HCT116 (cell line): ENCODE results near the gene ARHGAP10. TPM values are rescaled to one million over a fixed set of nuclear protein-coding genes. Genes with fewer than 3 reads are reported as not detected.

Experiments
- ATAC-seq: fragments of 200-7000 bp; cut with Tn5 transposase; 2 replicates; pipeline ENCODE4 v1.9.1; 2020; ENCODE audit warnings: mild to moderate bottlenecking, moderate library complexity
- BruUV-seq: library from RNA; stranded (reverse); fragments of 400-500 nt; replicated peaks from 2 replicates; lab custom pipeline; 2021; lab: Mats Ljungman, UMichigan
- CTCF ChIA-PET: fragments of 300-600 bp; sonication (Branson Sonifier 250); formaldehyde crosslinking; loops from one replicate; lab custom pipeline; 2021; ENCODE audit warnings: antibody characterized with exemption; lab: Charles Lee
- POLR2A ChIA-PET: fragments of 300-600, 350-600 bp; sonication (Branson Sonifier 250); formaldehyde crosslinking; loops from one replicate; lab custom pipeline; 2021; ENCODE audit warnings: antibody characterized with exemption; lab: Charles Lee
- RAD21 ChIA-PET, 2 experiments: fragments of 300-600 bp; sonication (Branson Sonifier 250); formaldehyde crosslinking; loops; one replicate each; lab custom pipeline; 2023; ENCODE audit warnings: low total read pairs in 2 of 2; ENCODE audit not compliant: uncharacterized antibody in 2 of 2, unreplicated experiment in 2 of 2, low non-redundant PET in 1 of 2; lab: Charles Lee
- DNase-seq: peaks from one replicate; pipeline ENCODE4 v3.0.0-alpha.2; 2010; ENCODE audit warnings: low read depth, low spot score
- H2AFZ ChIP-seq: fragments of 200-600 bp; shearing (Covaris generic), sonication (generic); 2 replicates; pipeline ENCODE4 v1.6.1; 2017; ENCODE audit warnings: low read depth, mixed run types, mixed read lengths, antibody characterized with exemption, low read length; ENCODE audit not compliant: poor library complexity, severe bottlenecking
- H3K27ac ChIP-seq: 2 replicates; pipeline ENCODE4 v1.5.1; 2012; ENCODE audit warnings: low read depth, low read length
- H3K27me3 ChIP-seq: fragments of 200-600 bp; sonication (generic); 2 replicates; pipeline ENCODE4 v1.6.1; 2016; ENCODE audit warnings: mixed run types, low read length, mixed read lengths; ENCODE audit not compliant: insufficient read depth
- H3K36me3 ChIP-seq, 2 experiments: fragments of 200-500 bp in 1 of 2; fragments of 200-600 bp in 1 of 2; sonication (Bioruptor generic) in 1 of 2; sonication (generic) in 1 of 2; 2 replicates each; pipeline versions ENCODE4 v1.5.1 to v1.6.1; 2014 to 2016; ENCODE audit warnings: low read length in 2 of 2, inconsistent platforms in 1 of 2, mixed read lengths in 1 of 2, mixed run types in 1 of 2; ENCODE audit not compliant: insufficient read depth in 2 of 2, control insufficient read depth in 1 of 2
- H3K4me1 ChIP-seq, 2 experiments: fragments of 200-600 bp in 1 of 2; sonication (generic) in 1 of 2; 2 replicates each; pipeline versions ENCODE4 v1.5.1 to v1.6.1; 2012 to 2017; ENCODE audit warnings: low read length in 2 of 2, inconsistent platforms in 1 of 2, mild to moderate bottlenecking in 1 of 2, mixed read lengths in 1 of 2, mixed run types in 1 of 2, moderate library complexity in 1 of 2; ENCODE audit not compliant: insufficient read depth in 2 of 2, control insufficient read depth in 1 of 2
- H3K4me2 ChIP-seq: fragments of 200-600 bp; sonication (generic); 2 replicates; pipeline ENCODE4 v1.6.1; 2017; ENCODE audit warnings: mixed run types, low read length, mixed read lengths
- H3K4me3 ChIP-seq, 2 experiments: fragments of 200-600 bp in 1 of 2; sonication (generic) in 1 of 2; replicated peaks in 1 of 2; 2 replicates each; pipeline ENCODE4 v1.5.1; 2011 to 2016; ENCODE audit warnings: low read length in 2 of 2, control low read depth in 1 of 2, low read depth in 1 of 2, mild to moderate bottlenecking in 1 of 2, mixed read lengths in 1 of 2, mixed run types in 1 of 2
- H3K79me2 ChIP-seq: fragments of 200-600 bp; sonication (generic); 2 replicates; pipeline ENCODE4 v1.6.1; 2017; ENCODE audit warnings: mild to moderate bottlenecking, mixed run types, low read length, moderate library complexity, mixed read lengths; ENCODE audit not compliant: insufficient read depth
- H3K9ac ChIP-seq: fragments of 200-600 bp; sonication (generic); 2 replicates; pipeline ENCODE4 v1.6.1; 2016; ENCODE audit warnings: low read length, mixed read lengths
- H3K9me2 ChIP-seq: fragments of 200-600 bp; sonication (generic), shearing (Covaris generic); 2 replicates; pipeline ENCODE4 v1.6.1; 2017; ENCODE audit warnings: mixed run types, mild to moderate bottlenecking, moderate library complexity; ENCODE audit not compliant: insufficient read depth
- H3K9me3 ChIP-seq, 2 experiments: fragments of 200-500 bp in 1 of 2; fragments of 200-600 bp in 1 of 2; sonication (Bioruptor generic) in 1 of 2; sonication (generic) in 1 of 2; 2 replicates each; pipeline ENCODE4 v1.6.1; 2014 to 2017; ENCODE audit warnings: low read length in 2 of 2, mixed read lengths in 2 of 2, inconsistent platforms in 1 of 2, low read depth in 1 of 2, mild to moderate bottlenecking in 1 of 2, mixed run types in 1 of 2, moderate library complexity in 1 of 2; ENCODE audit not compliant: control insufficient read depth in 1 of 2, insufficient read depth in 1 of 2
- H4K20me1 ChIP-seq: fragments of 200-600 bp; sonication (generic), shearing (Covaris generic); 2 replicates; pipeline ENCODE4 v1.6.1; 2017; ENCODE audit warnings: mixed run types, mild to moderate bottlenecking, moderate library complexity; ENCODE audit not compliant: insufficient read depth
- CBX3 ChIP-seq: IDR thresholded peaks from 2 replicates; pipeline ENCODE4 v1.6.1; 2012; ENCODE audit warnings: low read depth
- EGR1 ChIP-seq: IDR thresholded peaks from 2 replicates; pipeline ENCODE4 v1.6.1; 2012; ENCODE audit warnings: low read depth
- EZH2 ChIP-seq: fragments of 200-600 bp; sonication (generic); IDR thresholded peaks from 2 replicates; pipeline ENCODE4 v1.6.1; 2017; ENCODE audit warnings: antibody characterized with exemption, mixed run types
- EZH2phosphoT487 ChIP-seq: fragments of 200-600 bp; IDR thresholded peaks from 2 replicates; pipeline ENCODE4 v1.6.1; 2018; ENCODE audit warnings: antibody characterized with exemption, borderline replicate concordance
- POLR2A ChIP-seq: IDR thresholded peaks from 2 replicates; pipeline ENCODE4 v1.7.0; 2011; ENCODE audit warnings: borderline replicate concordance; ENCODE audit not compliant: insufficient read depth, insufficient read length; ENCODE audit errors: extremely low read depth
- POLR2AphosphoS5 ChIP-seq: IDR thresholded peaks from 2 replicates; pipeline ENCODE4 v1.6.1; 2011; ENCODE audit warnings: mild to moderate bottlenecking, low read depth, low read length, moderate library complexity
- RAD21 ChIP-seq: IDR thresholded peaks from 2 replicates; pipeline ENCODE4 v1.6.1; 2012; ENCODE audit warnings: low read depth, mild to moderate bottlenecking
- SIN3A ChIP-seq: IDR thresholded peaks from 2 replicates; pipeline ENCODE4 v1.6.1; 2012; ENCODE audit warnings: low read depth
- SP1 ChIP-seq: IDR thresholded peaks from 2 replicates; pipeline ENCODE4 v1.6.1; 2012; ENCODE audit warnings: low read depth
- SRF ChIP-seq: IDR thresholded peaks from 2 replicates; pipeline ENCODE4 v1.6.1; 2012; ENCODE audit warnings: low read depth
- TCF7L2 ChIP-seq: IDR thresholded peaks from 2 replicates; pipeline ENCODE4 v1.7.0; 2011; ENCODE audit warnings: borderline replicate concordance, inconsistent platforms; ENCODE audit not compliant: insufficient read depth, insufficient read length; ENCODE audit errors: extremely low read depth
- ZFX ChIP-seq: fragments of 450-650 bp; IDR thresholded peaks from 2 replicates; pipeline ENCODE4 v1.6.1; 2017
- ZNF274 ChIP-seq: fragments of 200-500 bp; sonication (Bioruptor generic); IDR thresholded peaks from 2 replicates; pipeline ENCODE4 v1.6.1; 2014; ENCODE audit warnings: mild to moderate bottlenecking, low read depth, low read length, inconsistent platforms
- intact Hi-C: fragments of 100-400 bp; cut with micrococcal nuclease; formaldehyde crosslinking; loops from 2 replicates; pipeline ENCODE4 v1.10.0; 2022
- total RNA-seq: library from RNA; stranded (reverse); gene quantifications from one replicate; pipeline ENCODE4 v1.2.1, GENCODE V29; 2021; ENCODE audit not compliant: unreplicated experiment
- TF ChIP-seq, protein P1 (sequence below): IDR thresholded peaks from 2 replicates; pipeline ENCODE4 v1.6.1; 2012; ENCODE audit warnings: low read depth
- TF ChIP-seq, protein P2 (sequence below): IDR thresholded peaks from 2 replicates; pipeline ENCODE4 v1.6.1; 2012
- TF ChIP-seq, protein P3 (sequence below): IDR thresholded peaks from 2 replicates; pipeline ENCODE4 v1.6.1; 2011; ENCODE audit warnings: mild to moderate bottlenecking, low read length, moderate library complexity; ENCODE audit not compliant: insufficient replicate concordance; ENCODE audit errors: extremely low read depth
- TF ChIP-seq, protein P4 (sequence below), 3 experiments: fragments of 200-600 bp in 1 of 3; sonication (generic) in 1 of 3; IDR thresholded peaks in 2 of 3; conservative IDR thresholded peaks in 1 of 3; 2 replicates each; pipeline ENCODE4 v1.5.1; 2012 to 2017; ENCODE audit warnings: low read depth in 2 of 3, low read length in 2 of 3, antibody characterized with exemption in 1 of 3, borderline replicate concordance in 1 of 3, control low read depth in 1 of 3, mild to moderate bottlenecking in 1 of 3, mixed read lengths in 1 of 3, mixed run types in 1 of 3, moderate library complexity in 1 of 3; ENCODE audit not compliant: insufficient read depth in 1 of 3

Gene ARHGAP10
- total RNA-seq, 1 experiment from 2014 or later: 24.7 TPM

- Histone ChIP-seq H3K79me2 (peaks cover 88% of the 10 kb centered on the region), H2AFZ (no peak overlapping the region), H4K20me1 (no peaks in the 10 kb centered on the region), H3K9me3 (no peaks in the 10 kb centered on the region), H3K27me3 (no peaks in the 10 kb centered on the region), H3K9ac (no peak overlapping the region), H3K4me3 (no peak overlapping the region), H3K4me2 (no peak overlapping the region), H3K27ac (no peak overlapping the region), H3K4me1 (peaks cover 23 to 28% of the 10 kb centered on the region in 2 experiments), H3K36me3 (no peaks in the 10 kb centered on the region), H3K9me2 (no peaks in the 10 kb centered on the region)
- ChIA-PET CTCF (no interaction called here), POLR2A (no interaction called here), RAD21 (no interaction called here)
- ATAC-seq (no peak), DNase-seq (no peak)
- TF ChIP-seq POLR2AphosphoS5 (no peak), SP1 (no peak), CBX3 (no peak), SRF (no peak), SIN3A (no peak), EZH2 (no peak), RAD21 (no peak), EGR1 (no peak), ZFX (no peak), ZNF274 (no peak), POLR2A (no peak), EZH2phosphoT487 (no peak), TCF7L2 (no peak)
- TF ChIP-seq, protein P1, sequence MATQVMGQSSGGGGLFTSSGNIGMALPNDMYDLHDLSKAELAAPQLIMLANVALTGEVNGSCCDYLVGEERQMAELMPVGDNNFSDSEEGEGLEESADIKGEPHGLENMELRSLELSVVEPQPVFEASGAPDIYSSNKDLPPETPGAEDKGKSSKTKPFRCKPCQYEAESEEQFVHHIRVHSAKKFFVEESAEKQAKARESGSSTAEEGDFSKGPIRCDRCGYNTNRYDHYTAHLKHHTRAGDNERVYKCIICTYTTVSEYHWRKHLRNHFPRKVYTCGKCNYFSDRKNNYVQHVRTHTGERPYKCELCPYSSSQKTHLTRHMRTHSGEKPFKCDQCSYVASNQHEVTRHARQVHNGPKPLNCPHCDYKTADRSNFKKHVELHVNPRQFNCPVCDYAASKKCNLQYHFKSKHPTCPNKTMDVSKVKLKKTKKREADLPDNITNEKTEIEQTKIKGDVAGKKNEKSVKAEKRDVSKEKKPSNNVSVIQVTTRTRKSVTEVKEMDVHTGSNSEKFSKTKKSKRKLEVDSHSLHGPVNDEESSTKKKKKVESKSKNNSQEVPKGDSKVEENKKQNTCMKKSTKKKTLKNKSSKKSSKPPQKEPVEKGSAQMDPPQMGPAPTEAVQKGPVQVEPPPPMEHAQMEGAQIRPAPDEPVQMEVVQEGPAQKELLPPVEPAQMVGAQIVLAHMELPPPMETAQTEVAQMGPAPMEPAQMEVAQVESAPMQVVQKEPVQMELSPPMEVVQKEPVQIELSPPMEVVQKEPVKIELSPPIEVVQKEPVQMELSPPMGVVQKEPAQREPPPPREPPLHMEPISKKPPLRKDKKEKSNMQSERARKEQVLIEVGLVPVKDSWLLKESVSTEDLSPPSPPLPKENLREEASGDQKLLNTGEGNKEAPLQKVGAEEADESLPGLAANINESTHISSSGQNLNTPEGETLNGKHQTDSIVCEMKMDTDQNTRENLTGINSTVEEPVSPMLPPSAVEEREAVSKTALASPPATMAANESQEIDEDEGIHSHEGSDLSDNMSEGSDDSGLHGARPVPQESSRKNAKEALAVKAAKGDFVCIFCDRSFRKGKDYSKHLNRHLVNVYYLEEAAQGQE: no peak
- TF ChIP-seq, protein P2, sequence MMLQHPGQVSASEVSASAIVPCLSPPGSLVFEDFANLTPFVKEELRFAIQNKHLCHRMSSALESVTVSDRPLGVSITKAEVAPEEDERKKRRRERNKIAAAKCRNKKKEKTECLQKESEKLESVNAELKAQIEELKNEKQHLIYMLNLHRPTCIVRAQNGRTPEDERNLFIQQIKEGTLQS: no peak
- TF ChIP-seq, protein P3, sequence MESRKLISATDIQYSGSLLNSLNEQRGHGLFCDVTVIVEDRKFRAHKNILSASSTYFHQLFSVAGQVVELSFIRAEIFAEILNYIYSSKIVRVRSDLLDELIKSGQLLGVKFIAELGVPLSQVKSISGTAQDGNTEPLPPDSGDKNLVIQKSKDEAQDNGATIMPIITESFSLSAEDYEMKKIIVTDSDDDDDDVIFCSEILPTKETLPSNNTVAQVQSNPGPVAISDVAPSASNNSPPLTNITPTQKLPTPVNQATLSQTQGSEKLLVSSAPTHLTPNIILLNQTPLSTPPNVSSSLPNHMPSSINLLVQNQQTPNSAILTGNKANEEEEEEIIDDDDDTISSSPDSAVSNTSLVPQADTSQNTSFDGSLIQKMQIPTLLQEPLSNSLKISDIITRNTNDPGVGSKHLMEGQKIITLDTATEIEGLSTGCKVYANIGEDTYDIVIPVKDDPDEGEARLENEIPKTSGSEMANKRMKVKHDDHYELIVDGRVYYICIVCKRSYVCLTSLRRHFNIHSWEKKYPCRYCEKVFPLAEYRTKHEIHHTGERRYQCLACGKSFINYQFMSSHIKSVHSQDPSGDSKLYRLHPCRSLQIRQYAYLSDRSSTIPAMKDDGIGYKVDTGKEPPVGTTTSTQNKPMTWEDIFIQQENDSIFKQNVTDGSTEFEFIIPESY: no peak
- TF ChIP-seq, protein P4, sequence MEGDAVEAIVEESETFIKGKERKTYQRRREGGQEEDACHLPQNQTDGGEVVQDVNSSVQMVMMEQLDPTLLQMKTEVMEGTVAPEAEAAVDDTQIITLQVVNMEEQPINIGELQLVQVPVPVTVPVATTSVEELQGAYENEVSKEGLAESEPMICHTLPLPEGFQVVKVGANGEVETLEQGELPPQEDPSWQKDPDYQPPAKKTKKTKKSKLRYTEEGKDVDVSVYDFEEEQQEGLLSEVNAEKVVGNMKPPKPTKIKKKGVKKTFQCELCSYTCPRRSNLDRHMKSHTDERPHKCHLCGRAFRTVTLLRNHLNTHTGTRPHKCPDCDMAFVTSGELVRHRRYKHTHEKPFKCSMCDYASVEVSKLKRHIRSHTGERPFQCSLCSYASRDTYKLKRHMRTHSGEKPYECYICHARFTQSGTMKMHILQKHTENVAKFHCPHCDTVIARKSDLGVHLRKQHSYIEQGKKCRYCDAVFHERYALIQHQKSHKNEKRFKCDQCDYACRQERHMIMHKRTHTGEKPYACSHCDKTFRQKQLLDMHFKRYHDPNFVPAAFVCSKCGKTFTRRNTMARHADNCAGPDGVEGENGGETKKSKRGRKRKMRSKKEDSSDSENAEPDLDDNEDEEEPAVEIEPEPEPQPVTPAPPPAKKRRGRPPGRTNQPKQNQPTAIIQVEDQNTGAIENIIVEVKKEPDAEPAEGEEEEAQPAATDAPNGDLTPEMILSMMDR (IDR thresholded peaks at IDR 0.05 in 2 of 3, conservative IDR thresholded peaks at IDR 0.05 in 1 of 3; ENCODE audit: borderline replicate concordance in 1 of 3, insufficient read depth in 1 of 3, low read depth in 2 of 3, low read length in 2 of 3): no peak
- intact Hi-C loops: no loop called here
- no TSS peak for BruUV-seq
These were observed 7.4 kb downstream of the ARHGAP10 start for GRCh38 chr4:147739239-147739823.
